K562 treated with DMSO at 1 percent for 24 hours (cell line): ENCODE data around the gene CHD3. TPM values are rescaled to one million over a fixed set of nuclear protein-coding genes. Genes with fewer than 3 reads are reported as not detected.

Experiments
- total RNA-seq: library from RNA; unstranded; fragments of 300-600 nt; gene quantifications from 2 replicates; pipeline ENCODE4 v1.2.3, GENCODE V29; 2022; ENCODE audit warnings: low read depth; ENCODE audit not compliant: insufficient read depth

Gene CHD3
- total RNA-seq = 19.2 and 22.7 TPM in 2 replicates

DNA sequence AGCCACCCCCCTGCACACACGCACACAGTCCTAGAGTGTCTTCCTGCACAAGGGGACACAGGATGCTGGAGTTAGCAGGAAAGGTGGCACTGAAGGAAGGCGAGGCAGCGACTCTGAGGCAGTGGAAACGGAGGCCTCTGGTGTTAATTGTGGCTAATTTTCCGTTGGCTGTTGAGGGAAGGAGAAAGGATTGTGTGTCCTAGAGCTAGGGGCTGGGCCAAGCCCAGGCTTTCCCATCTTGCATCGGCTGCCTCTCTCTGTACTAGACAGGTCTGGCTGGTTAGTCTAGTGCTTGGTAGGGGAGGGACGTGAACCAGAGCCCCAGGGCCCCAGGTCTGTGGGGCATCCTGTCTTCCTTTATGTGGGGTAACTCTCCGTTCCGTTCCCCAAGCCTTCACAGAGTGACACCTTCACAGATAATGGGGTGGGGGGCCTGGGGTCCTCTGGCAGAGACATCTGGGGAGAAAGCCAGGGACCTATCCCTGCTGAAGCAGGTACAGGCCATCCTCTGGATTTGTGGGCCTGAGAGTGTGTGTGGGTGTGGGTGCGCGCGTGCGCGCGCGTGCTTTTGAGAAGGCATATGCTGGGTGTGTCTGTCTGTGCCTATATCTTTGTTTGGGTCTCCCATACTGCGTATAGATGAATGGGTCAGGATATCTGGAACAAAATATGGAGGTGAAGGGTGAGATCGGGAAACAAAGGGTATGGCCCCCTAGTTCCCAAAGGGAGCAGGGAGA lies at the start of gene CHD3:
Gene CHD3, plus strand, starts transcription at position 606 of the 737 bp plus-strand sequence. CDS start 212 bp downstream, outside the sequence.

GRCh38 chr17:7854851-7855659 lies 33.5 kb upstream of the CHD3 start, which contains the start of gene TMEM88:
TMEM88 (plus strand) TSS chr17:7855066; CDS start chr17:7855075, 9 bp downstream.

GRCh38 chr17:7856811-7857712 lies 31.5 kb upstream of the CHD3 start, which contains the start of gene NAA38:
NAA38 (minus strand) TSS chr17:7857559; CDS start chr17:7857463, 96 bp downstream.

GRCh38 chr17:7857713-7858521 lies 30.7 kb upstream of the CHD3 start, which contains the start of gene CYB5D1:
CYB5D1 (plus strand) TSS chr17:7858003; CDS start chr17:7858135, 132 bp downstream.

DNA sequence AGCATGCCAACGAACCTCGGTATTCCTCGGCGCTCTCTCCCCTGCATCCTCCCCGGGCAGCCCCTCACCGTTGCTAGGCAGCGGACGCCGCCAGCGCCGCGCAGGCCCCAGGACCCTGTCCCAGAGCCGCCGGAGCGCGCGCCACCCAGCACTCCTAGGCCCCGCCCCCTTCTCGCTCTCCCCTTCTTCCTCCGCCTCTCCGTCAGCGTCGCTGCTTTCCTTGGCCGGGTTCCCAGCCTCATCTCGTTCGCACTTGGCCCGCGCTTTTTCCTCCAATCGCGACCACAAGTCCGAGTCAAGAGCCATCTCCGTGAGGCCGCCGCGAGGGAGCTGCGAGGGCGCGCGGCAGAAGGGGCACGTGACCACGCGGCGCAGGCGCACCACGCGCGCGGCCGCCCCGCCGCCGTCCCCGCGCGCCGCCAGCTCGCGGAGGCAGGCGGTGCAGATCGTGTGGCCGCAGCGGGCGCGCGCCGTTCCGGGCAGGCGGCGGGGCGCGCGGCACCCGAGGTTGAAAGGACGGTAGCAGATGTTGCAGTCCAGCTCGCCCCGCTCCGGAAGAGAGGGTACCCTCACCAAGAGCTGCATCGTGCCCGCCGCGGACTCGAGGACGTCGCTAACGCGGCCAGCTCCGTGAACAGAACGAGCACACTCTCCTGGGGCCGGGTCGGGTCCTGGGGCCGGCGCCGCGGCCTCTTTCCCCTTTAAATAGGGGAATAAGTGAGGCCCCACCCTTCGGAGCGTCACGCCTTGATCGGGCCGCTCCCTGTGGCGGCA lies 27.2 kb downstream of the CHD3 start, which contains the start of gene RNF227:
Gene RNF227, minus strand, starts transcription at position 679 of the 774 bp plus-strand sequence. Its CDS starts 94 bp downstream, at position 585.

DNA sequence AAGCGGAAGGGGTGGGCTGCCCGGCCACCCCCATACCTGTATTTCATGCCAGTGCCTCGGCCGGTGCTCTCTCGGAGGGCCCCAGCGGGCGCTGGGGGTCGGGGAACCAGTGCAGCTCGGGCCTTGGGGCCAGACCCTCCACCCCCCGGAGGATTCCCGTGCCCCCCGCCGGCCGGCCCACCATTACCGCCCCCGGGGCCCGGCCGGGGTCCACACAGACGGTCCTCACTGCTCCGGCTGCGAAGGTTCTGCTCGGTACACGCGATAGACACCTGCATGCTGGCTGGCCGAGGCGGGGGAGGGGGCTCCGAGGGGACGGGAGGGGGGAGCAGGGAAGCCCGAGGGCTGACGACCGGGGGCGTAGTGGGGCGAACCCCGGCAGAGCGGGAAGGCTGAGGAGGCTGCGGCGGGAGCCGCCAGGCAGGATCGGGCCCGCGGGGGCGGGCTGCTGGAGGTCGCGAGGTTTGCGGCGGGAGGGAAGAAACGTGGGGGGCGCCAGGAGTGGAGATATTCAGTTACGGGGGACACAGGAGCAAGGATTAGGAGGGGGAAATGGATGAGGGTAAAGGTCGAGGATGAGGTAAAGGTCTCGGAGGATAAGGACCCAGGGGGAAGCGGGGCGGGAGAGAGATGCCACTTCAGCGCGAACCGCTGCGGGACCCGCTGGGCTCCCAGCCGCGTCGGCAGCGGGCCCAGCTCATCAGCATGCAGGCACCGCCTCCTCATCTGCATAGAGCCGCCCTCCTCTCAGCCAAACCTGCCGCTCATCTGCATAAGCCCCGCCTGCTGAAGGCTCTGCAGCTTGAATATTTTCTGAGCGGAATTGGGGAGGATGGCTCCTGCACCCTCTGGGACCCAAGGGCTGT lies 40.8 kb downstream of the CHD3 start, which contains the start of gene KCNAB3:
Gene KCNAB3, minus strand, starts transcription at position 699 of the 866 bp plus-strand sequence. Its CDS starts 421 bp downstream, at position 278.

GRCh38 chr17:7931709-7932482 lies 43.3 kb downstream of the CHD3 start, which contains the start of the genes CNTROB and TRAPPC1:
CNTROB (plus strand) TSS chr17:7932206; CDS start chr17:7933080, 874 bp downstream.
TRAPPC1 (minus strand) TSS chr17:7931946; CDS start chr17:7931829, 117 bp downstream.

Other genes with a start within 250 kb of the CHD3 start
- gene ATP1B2, start 237.9 kb upstream of the CHD3 start, total RNA-seq = 4.5 and 5.6 TPM in 2 replicates
- 4.8 and 6.3 TPM in 2 replicates for gene TP53, start 201.3 kb upstream of the CHD3 start, total RNA-seq
- 47.2 and 47.5 TPM in 2 replicates for gene WRAP53, start 200.3 kb upstream of the CHD3 start, total RNA-seq
- 0.10 TPM in 1 of 2 replicates, not detected in the other for gene EFNB3, start 183.6 kb upstream of the CHD3 start, total RNA-seq
- gene DNAH2, start 171.0 kb upstream of the CHD3 start, total RNA-seq = not detected in 2 replicates
- 19.1 and 19.4 TPM in 2 replicates for gene KDM6B, start 54.6 kb upstream of the CHD3 start, total RNA-seq
- gene TMEM88, start 33.7 kb upstream of the CHD3 start, total RNA-seq = 1.3 and 2.9 TPM in 2 replicates
- 70.7 and 80.3 TPM in 2 replicates for gene NAA38, start 31.2 kb upstream of the CHD3 start, total RNA-seq
- 3.3 and 3.6 TPM in 2 replicates for gene CYB5D1, start 30.8 kb upstream of the CHD3 start, total RNA-seq
- gene RNF227, start 27.5 kb downstream of the CHD3 start, total RNA-seq = 0.98 and 1.1 TPM in 2 replicates
- 0.58 and 1.4 TPM in 2 replicates for gene KCNAB3, start 41.1 kb downstream of the CHD3 start, total RNA-seq
- gene TRAPPC1, start 43.2 kb downstream of the CHD3 start, total RNA-seq = 153 and 165 TPM in 2 replicates
- gene CNTROB, start 43.4 kb downstream of the CHD3 start, total RNA-seq = 27.7 and 32.9 TPM in 2 replicates
- 0.16 and 0.23 TPM in 2 replicates for gene GUCY2D, start 113.8 kb downstream of the CHD3 start, total RNA-seq
- gene ALOX15B, start 150.3 kb downstream of the CHD3 start, total RNA-seq = not detected in 2 replicates
- 0.10 TPM in 1 of 2 replicates, not detected in the other for gene ALOX12B, start 198.9 kb downstream of the CHD3 start, total RNA-seq
- gene ALOXE3, start 229.7 kb downstream of the CHD3 start, total RNA-seq = 0.57 TPM in 1 of 2 replicates, not detected in the other
- 0.74 and 1.1 TPM in 2 replicates for gene HES7, start 235.3 kb downstream of the CHD3 start, total RNA-seq